Adrenal gland (tissue), 12 donors: ENCODE results near the gene CENPF. TPM values are rescaled to one million over a fixed set of nuclear protein-coding genes. Genes with fewer than 3 reads are reported as not detected.

ENCODE experiments used
- DNase-seq, 7 donors: peaks; one replicate each; pipeline ENCODE4 v3.0.0-alpha.2; 2019 to 2020
- H3K27ac ChIP-seq, 5 donors: fragments of 200-600 bp; sonication (generic) in 4 of 5; 1 replicate in 3 of 5; 2 replicates in 2 of 5; pipeline versions ENCODE4 v1.5.1 to v1.8.0; 2016 to 2020; ENCODE audit warnings: mild to moderate bottlenecking in 1 of 5
- H3K27me3 ChIP-seq: fragments of 200-600 bp; 2 replicates; pipeline ENCODE4 v1.8.0; 2021
- H3K36me3 ChIP-seq, 2 donors: fragments of 200-600 bp; replicated peaks in 1 of 2; 1 replicate in 1 of 2; 2 replicates in 1 of 2; pipeline versions ENCODE4 v1.5.1 to v1.8.0; 2018 to 2022
- H3K4me1 ChIP-seq, 2 donors: fragments of 200-600 bp; replicated peaks in 1 of 2; 1 replicate in 1 of 2; 2 replicates in 1 of 2; pipeline versions ENCODE4 v1.5.1 to v1.8.0; 2018 to 2021
- H3K4me3 ChIP-seq, 4 donors: fragments of 200-600 bp; sonication (generic) in 3 of 4; one replicate each; pipeline ENCODE4 v1.5.1; 2016 to 2018
- H3K9me3 ChIP-seq, 3 donors: fragments of 200-600 bp; sonication (generic) in 1 of 3; replicated peaks in 1 of 3; 1 replicate in 2 of 3; 2 replicates in 1 of 3; pipeline versions ENCODE4 v1.5.1 to v1.8.0; 2016 to 2021
- POLR2A ChIP-seq, 2 donors: fragments of 450-650 bp; IDR thresholded peaks; one replicate each; pipeline ENCODE4 v1.6.1; 2017; ENCODE audit warnings: antibody characterized with exemption in 2 of 2, mild to moderate bottlenecking in 2 of 2, moderate library complexity in 1 of 2
- WGBS, 4 donors: extraction: QIAGEN DNeasy Blood & Tissue Kit in 2 of 4; methylation state at CpG; one replicate each; pipeline versions ENCODE4 v1.1.5 to v1.1.7; 2013 to 2017; 5-methylcytosine and 5-hydroxymethylcytosine counted together
- intact Hi-C, 2 donors: fragments of 100-400 bp; cut with DNase I; formaldehyde crosslinking; loops; one replicate each; pipeline versions ENCODE4 v1.14.1 to v1.15.0; 2022 to 2023
- polyA plus RNA-seq, 3 donors: library from polyadenylated mRNA; stranded (reverse); fragments of 200-250 nt in 2 of 3; fragments of 350-450 nt in 1 of 3; fragmentation: Illumina TruSeq in 1 of 3; extraction: RNeasy Lipid Tissue Mini Kit (QIAGEN cat#74804) in 1 of 3; gene quantifications; one replicate each; pipeline ENCODE4 v1.2.3, GENCODE V29; 2013 to 2014
- total RNA-seq, 9 donors: library from RNA; depleted of rRNA in 4 of 9; stranded (reverse); fragments of >200 nt in 4 of 9; fragments of 120-200 nt in 1 of 9; fragmentation: NEBNext Ultra II Directional in 1 of 9; extraction: Animal tissue kit (Norgen Biotek cat#: 25700) in 1 of 9; gene quantifications; one replicate each; pipeline versions ENCODE4 v1.1.0 to v1.2.4, GENCODE V29; 2013 to 2023
- TF ChIP-seq, protein P1 (sequence below), 6 experiments: fragments of 450-650 bp in 4 of 6; fragments of 200-600 bp in 2 of 6; sonication (generic) in 1 of 6; IDR thresholded peaks; 1 replicate in 5 of 6; 2 replicates in 1 of 6; pipeline versions ENCODE4 v1.5.1 to v1.8.0; 2016 to 2021; ENCODE audit warnings: antibody characterized with exemption in 6 of 6, mild to moderate bottlenecking in 2 of 6, moderate library complexity in 1 of 6
- donor health status: healthy with polysubstance abuse.
- donor health status: Bipolar disorder and iron deficiency.
- donor health status: DM: yes; HTN: yes; CAD: no.
- donor health status: DM: no; HTN: no; CAD: no.
- donor health status: DM: no; HTN: no; CAD: no.
- donor health status: DM: yes; HTN: yes; CAD: no.

The CENPF gene
- total and polyA plus RNA-seq, 12 donors = 0.48 to 36.2 (median 2.9) TPM

DNA sequence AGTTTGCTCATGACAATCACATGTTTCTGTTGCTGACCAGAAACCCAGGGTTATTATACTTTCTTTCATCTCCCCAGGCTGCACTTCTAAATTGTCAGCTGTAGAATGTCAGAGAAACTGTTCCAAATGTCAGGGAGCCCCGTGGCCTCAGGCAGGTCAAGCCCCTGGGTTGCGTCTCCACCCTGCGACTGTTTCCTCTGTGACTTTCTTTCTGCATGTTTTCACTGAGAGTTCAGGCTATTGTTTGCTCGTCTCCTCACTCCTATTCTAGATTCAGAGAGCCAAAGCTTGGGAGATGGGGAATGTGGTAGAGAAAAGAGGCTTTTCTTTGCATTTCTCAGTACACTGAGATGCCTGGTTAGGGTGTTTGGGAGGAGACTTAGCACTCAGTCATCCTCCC is 97.4 kb downstream of the CENPF start:
- Histone ChIP-seq H3K27me3 (no peaks in the 10 kb centered on the region), H3K36me3 (no peaks in the 10 kb centered on the region), H3K4me1 (no peaks in the 10 kb centered on the region), H3K9me3 (no peaks in the 10 kb centered on the region), H3K27ac (no peak overlapping the region), H3K4me3 (no peak overlapping the region)
- 39 to 53% (median 47%) methylated on average over 4 of the region's 4 CpGs for WGBS, 4 donors
- intact Hi-C loops = no loop called here
- TF ChIP-seq, protein P1, sequence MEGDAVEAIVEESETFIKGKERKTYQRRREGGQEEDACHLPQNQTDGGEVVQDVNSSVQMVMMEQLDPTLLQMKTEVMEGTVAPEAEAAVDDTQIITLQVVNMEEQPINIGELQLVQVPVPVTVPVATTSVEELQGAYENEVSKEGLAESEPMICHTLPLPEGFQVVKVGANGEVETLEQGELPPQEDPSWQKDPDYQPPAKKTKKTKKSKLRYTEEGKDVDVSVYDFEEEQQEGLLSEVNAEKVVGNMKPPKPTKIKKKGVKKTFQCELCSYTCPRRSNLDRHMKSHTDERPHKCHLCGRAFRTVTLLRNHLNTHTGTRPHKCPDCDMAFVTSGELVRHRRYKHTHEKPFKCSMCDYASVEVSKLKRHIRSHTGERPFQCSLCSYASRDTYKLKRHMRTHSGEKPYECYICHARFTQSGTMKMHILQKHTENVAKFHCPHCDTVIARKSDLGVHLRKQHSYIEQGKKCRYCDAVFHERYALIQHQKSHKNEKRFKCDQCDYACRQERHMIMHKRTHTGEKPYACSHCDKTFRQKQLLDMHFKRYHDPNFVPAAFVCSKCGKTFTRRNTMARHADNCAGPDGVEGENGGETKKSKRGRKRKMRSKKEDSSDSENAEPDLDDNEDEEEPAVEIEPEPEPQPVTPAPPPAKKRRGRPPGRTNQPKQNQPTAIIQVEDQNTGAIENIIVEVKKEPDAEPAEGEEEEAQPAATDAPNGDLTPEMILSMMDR (IDR thresholded peaks at IDR 0.05) = no peak
- no peak for TF ChIP-seq POLR2A (IDR thresholded peaks at IDR 0.05)
- DNase-seq = no peak

GRCh38 chr1:214702556-214702955 is 99.6 kb downstream of the CENPF start:
- Histone ChIP-seq H3K27ac (no peak overlapping the region), H3K4me3 (no peak overlapping the region), H3K27me3 (no peaks in the 10 kb centered on the region), H3K9me3 (no peaks in the 10 kb centered on the region), H3K4me1 (no peaks in the 10 kb centered on the region), H3K36me3 (no peaks in the 10 kb centered on the region)
- WGBS, 4 donors = 78 to 92% (median 83%) methylated on average over 1 of the region's 1 CpG
- no peak for TF ChIP-seq POLR2A (IDR thresholded peaks at IDR 0.05)
- TF ChIP-seq, protein P1 (IDR thresholded peaks at IDR 0.05) = no peak
- no peak for DNase-seq
- intact Hi-C loops = no loop called here

- Histone ChIP-seq H3K4me1 (no peaks in the 10 kb centered on the region), H3K27ac (no peak overlapping the region), H3K36me3 (no peaks in the 10 kb centered on the region), H3K27me3 (no peaks in the 10 kb centered on the region), H3K9me3 (no peaks in the 10 kb centered on the region), H3K4me3 (no peak overlapping the region)
- intact Hi-C loops = no loop called here
- TF ChIP-seq, protein P1 (IDR thresholded peaks at IDR 0.05) = no peak
- no peak for TF ChIP-seq POLR2A (IDR thresholded peaks at IDR 0.05)
- DNase-seq = no peak
- whole genome bisulfite sequencing, 4 donors = 82 to 86% (median 84%) methylated on average over 11 of the region's 11 CpGs
Measured at GRCh38 chr1:214707306-214708087, 104.5 kb downstream of the CENPF start.

GRCh38 chr1:214708321-214708955 is 105.4 kb downstream of the CENPF start:
- 60 to 83% (median 74%) methylated on average over 1 of the region's 1 CpG for WGBS, 4 donors
- Histone ChIP-seq H3K27me3 (no peaks in the 10 kb centered on the region), H3K9me3 (no peaks in the 10 kb centered on the region), H3K4me3 (no peak overlapping the region), H3K4me1 (no peaks in the 10 kb centered on the region), H3K36me3 (no peaks in the 10 kb centered on the region), H3K27ac (no peak overlapping the region)
- intact Hi-C loops = no loop called here
- DNase-seq = no peak
- TF ChIP-seq, protein P1 (IDR thresholded peaks at IDR 0.05) = no peak
- no peak for TF ChIP-seq POLR2A (IDR thresholded peaks at IDR 0.05)
